ENCODE measurements around the gene CADM1. TPM values are rescaled to one million over a fixed set of nuclear protein-coding genes. Genes with fewer than 3 reads are reported as not detected.

Gene CADM1
- total and polyA plus RNA-seq, 4 experiments from 2014 or later: 2.8 to 5.6 (median 3.3) TPM

DNA sequence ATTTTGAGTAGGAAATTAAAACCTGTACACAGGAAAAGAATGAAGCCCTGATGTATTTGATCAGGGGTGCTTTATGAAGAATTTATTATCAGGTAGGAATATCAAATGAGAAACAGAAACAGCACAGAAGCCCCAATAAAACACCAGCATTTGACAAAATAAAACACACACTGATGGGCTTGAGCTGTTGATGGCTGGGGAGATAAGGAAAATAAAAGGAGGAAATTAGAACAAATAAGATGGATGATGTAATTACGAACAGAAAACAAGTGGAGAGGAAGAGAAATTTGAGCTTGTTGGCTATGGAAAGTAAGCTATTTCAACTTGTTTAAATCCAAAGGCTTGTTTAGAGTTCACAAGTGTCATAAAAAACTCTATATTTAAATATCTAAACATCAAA, 213.7 kb downstream of the CADM1 start:
- Mint-ChIP-seq H3K36me3 (no peaks in the 10 kb centered on the region), H3K4me3 (no peak overlapping the region)
- intact Hi-C loops (cut with micrococcal nuclease): no loop called here

DNA sequence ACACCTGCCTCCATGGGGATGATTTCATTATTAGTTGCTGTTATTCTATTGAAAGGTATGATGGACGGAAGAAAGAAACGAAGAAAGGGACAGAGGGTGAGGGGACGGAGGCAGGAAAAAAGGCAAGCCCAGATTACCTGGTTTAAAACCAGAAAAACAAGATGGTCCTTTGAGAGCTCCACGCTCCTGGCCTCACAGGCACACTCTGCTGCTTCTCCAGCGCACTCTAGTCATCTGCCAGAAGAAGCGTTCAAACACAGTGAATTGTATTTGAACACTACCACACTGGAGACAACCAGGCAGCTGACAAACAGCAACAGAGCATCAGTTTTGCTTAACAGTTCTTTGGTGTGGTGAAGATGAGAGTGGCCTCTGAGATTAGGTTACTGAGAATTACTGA, 216.9 kb downstream of the CADM1 start:
- Mint-ChIP-seq H3K9me3 (peaks cover 0 to 2% (median 0%) of the 10 kb centered on the region in 8 donors), H3K4me1 (no peaks in the 10 kb centered on the region), H3K27ac (no peak overlapping the region), H3K27me3 (peaks cover 0 to 6% of the 10 kb centered on the region in 2 donors), H3K4me3 (no peak overlapping the region), H3K36me3 (no peaks in the 10 kb centered on the region)
- intact Hi-C loops (cut with micrococcal nuclease): no loop called here
- H3K36me3 ChIP-seq (ENCODE audit: insufficient read depth, low read length): no peaks in the 10 kb centered on the region
- H3K27ac ChIP-seq (ENCODE audit: low read depth, low read length): no peak overlapping the region
- DNase-seq: no peak
- no peak overlapping the region for H3K4me3 ChIP-seq (ENCODE audit: low read length in 2 of 2)
- POLR2A ChIA-PET (ENCODE audit: partially characterized antibody): no interaction called here
- no peaks in the 10 kb centered on the region for H3K9me3 ChIP-seq (ENCODE audit: control insufficient read depth in 1 of 2, low read length in 2 of 2)
- CTCF ChIA-PET (ENCODE audit: partially characterized antibody): no interaction called here
- H3K4me1 ChIP-seq (ENCODE audit: insufficient read depth, low read length): no peaks in the 10 kb centered on the region
- no peaks in the 10 kb centered on the region for H3K27me3 ChIP-seq (ENCODE audit: insufficient read depth, low read length)

More for the DNA sequence above, 213.7 kb downstream of the CADM1 start:
- no peaks in the 10 kb centered on the region for H3K36me3 ChIP-seq (ENCODE audit: insufficient read depth, low read length)
- H3K9me3 Mint-ChIP-seq: no peaks in the 10 kb centered on the region
- no peak for DNase-seq
- no peaks in the 10 kb centered on the region for H3K4me1 Mint-ChIP-seq
- H3K27me3 ChIP-seq (ENCODE audit: insufficient read depth, low read length): no peaks in the 10 kb centered on the region
- H3K9me3 ChIP-seq (ENCODE audit: control insufficient read depth in 1 of 2, low read length in 2 of 2): no peaks in the 10 kb centered on the region
- no peak overlapping the region for H3K27ac ChIP-seq (ENCODE audit: low read depth, low read length)
- no peak overlapping the region for H3K27ac Mint-ChIP-seq
- CTCF ChIA-PET (ENCODE audit: partially characterized antibody): interaction anchor here (2.1 kb wide), 1 partner anchor 36 kb away, joined by 4 read pairs; no protein-coding TSS in a partner anchor
- no peak overlapping the region for H3K4me3 ChIP-seq (ENCODE audit: low read length in 2 of 2)
- no peaks in the 10 kb centered on the region for H3K4me1 ChIP-seq (ENCODE audit: insufficient read depth, low read length)
- POLR2A ChIA-PET (ENCODE audit: partially characterized antibody): no interaction called here
- H3K27me3 Mint-ChIP-seq: peaks cover 0 to 6% of the 10 kb centered on the region in 2 donors

DNA sequence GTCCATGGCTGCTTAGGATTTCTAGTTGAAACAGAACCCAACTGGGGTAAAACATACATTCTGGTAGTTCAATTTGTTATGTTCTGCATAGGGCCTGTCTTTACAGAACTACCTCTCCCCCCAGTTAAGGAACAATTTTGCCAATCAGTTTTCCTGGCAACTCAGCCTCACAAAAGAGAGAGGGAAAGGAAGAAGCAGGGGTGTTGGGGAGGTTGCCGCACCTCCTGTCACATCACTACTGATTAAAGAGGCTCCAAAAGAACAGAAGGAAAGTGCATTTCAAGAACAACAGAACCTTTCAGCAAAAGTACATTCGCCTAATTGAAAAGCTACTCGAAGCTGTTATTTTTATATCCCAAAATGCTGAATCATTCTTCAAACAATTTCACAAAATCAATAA, 217.6 kb downstream of the CADM1 start:
- H3K27me3 ChIP-seq (ENCODE audit: insufficient read depth, low read length): no peaks in the 10 kb centered on the region
- no peaks in the 10 kb centered on the region for H3K9me3 ChIP-seq (ENCODE audit: control insufficient read depth in 1 of 2, low read length in 2 of 2)
- DNase-seq: no peak
- peaks cover 0 to 2% (median 0%) of the 10 kb centered on the region in 8 donors for H3K9me3 Mint-ChIP-seq
- no peaks in the 10 kb centered on the region for H3K4me1 Mint-ChIP-seq
- H3K4me3 ChIP-seq (ENCODE audit: low read length in 2 of 2): no peak overlapping the region
- CTCF ChIA-PET (ENCODE audit: partially characterized antibody): no interaction called here
- no peaks in the 10 kb centered on the region for H3K4me1 ChIP-seq (ENCODE audit: insufficient read depth, low read length)
- POLR2A ChIA-PET (ENCODE audit: partially characterized antibody): no interaction called here
- intact Hi-C loops (cut with micrococcal nuclease): no loop called here
- no peaks in the 10 kb centered on the region for H3K36me3 ChIP-seq (ENCODE audit: insufficient read depth, low read length)
- H3K4me3 Mint-ChIP-seq: no peak overlapping the region
- H3K27ac Mint-ChIP-seq: no peak overlapping the region
- no peaks in the 10 kb centered on the region for H3K36me3 Mint-ChIP-seq
- peaks cover 0 to 6% of the 10 kb centered on the region in 2 donors for H3K27me3 Mint-ChIP-seq
- no peak overlapping the region for H3K27ac ChIP-seq (ENCODE audit: low read depth, low read length)

DNA sequence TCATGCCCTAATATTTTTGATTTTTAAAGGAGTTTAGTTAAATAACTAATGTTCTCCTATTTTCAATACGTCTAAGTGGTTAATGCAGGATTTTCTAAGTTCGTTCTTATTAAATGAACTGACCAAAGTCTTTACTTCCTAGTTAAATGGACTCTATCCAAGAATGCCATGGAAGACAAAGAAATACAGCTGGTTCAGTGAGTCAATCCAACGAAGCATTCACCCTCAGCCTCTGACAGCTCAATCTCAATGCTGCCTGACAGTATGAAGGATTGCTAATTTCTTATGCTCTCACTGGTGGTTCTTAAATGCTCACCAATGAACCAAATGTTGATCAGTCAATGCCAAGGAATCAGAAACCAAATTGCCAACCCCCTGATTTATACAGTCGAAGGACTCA, 219.4 kb downstream of the CADM1 start:
- no peaks in the 10 kb centered on the region for H3K9me3 ChIP-seq (ENCODE audit: control insufficient read depth in 1 of 2, low read length in 2 of 2)
- DNase-seq: no peak
- Mint-ChIP-seq H3K27me3 (peaks cover 0 to 4% of the 10 kb centered on the region in 2 donors), H3K27ac (no peak overlapping the region), H3K9me3 (peaks cover 0 to 2% (median 0%) of the 10 kb centered on the region in 8 donors), H3K4me3 (no peak overlapping the region), H3K36me3 (no peaks in the 10 kb centered on the region), H3K4me1 (no peaks in the 10 kb centered on the region)
- no peak overlapping the region for H3K27ac ChIP-seq (ENCODE audit: low read depth, low read length)
- H3K4me1 ChIP-seq (ENCODE audit: insufficient read depth, low read length): no peaks in the 10 kb centered on the region
- no peak overlapping the region for H3K4me3 ChIP-seq (ENCODE audit: low read length in 2 of 2)
- H3K36me3 ChIP-seq (ENCODE audit: insufficient read depth, low read length): no peaks in the 10 kb centered on the region
- POLR2A ChIA-PET (ENCODE audit: partially characterized antibody): no interaction called here
- no peaks in the 10 kb centered on the region for H3K27me3 ChIP-seq (ENCODE audit: insufficient read depth, low read length)
- CTCF ChIA-PET (ENCODE audit: partially characterized antibody): no interaction called here
- intact Hi-C loops (cut with micrococcal nuclease): no loop called here

DNA sequence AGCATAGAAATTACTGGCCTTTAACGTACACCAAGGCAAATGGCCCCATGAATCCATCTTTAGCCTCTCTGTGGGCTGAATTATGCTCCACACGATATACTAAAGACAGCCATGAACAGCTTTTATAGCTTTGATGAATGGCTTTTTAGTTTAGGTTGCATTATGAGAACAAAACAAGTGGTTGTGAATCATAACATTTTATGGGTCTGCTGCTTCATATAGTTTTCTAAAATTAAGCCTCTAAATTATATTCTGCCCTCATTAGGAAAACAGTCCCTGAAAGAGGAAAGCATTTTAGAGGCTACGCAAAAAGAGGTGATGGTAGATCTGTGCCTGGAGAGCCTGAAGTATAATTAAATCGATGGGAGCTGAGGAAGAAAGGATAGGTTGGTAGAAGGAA, 221.3 kb downstream of the CADM1 start:
- POLR2A ChIA-PET (ENCODE audit: partially characterized antibody): no interaction called here
- H3K4me1 Mint-ChIP-seq: no peaks in the 10 kb centered on the region

DNA sequence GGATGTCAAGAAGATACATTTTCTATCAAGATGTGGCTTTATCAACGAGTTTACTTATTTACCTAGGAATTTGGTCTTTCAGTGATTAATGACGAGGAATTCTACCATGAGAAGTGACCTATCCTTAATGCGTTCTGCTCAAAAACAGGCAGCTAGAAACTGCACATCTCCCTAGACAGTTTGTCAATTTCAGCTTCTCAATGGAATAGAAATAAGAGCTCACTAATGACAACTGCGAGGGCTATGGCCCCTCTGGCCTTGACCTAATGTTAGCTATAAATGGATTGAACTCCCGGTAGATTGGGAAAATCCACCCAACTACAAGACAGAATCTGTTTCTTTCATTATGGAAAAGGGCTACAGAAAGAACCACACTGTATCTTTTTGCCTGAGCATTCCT, 223.4 kb downstream of the CADM1 start:
- H3K9me3 Mint-ChIP-seq: peaks cover 0 to 2% (median 0%) of the 10 kb centered on the region in 8 donors
- H3K27me3 Mint-ChIP-seq: peaks cover 0 to 6% of the 10 kb centered on the region in 2 donors
- no peak for DNase-seq
- H3K36me3 Mint-ChIP-seq: no peaks in the 10 kb centered on the region
- intact Hi-C loops (cut with micrococcal nuclease): no loop called here
- no peak overlapping the region for H3K27ac Mint-ChIP-seq
- Histone ChIP-seq H3K4me1 (ENCODE audit: insufficient read depth, low read length) (no peaks in the 10 kb centered on the region), H3K4me3 (ENCODE audit: low read length in 2 of 2) (no peak overlapping the region), H3K9me3 (ENCODE audit: control insufficient read depth in 1 of 2, low read length in 2 of 2) (no peaks in the 10 kb centered on the region), H3K36me3 (ENCODE audit: insufficient read depth, low read length) (no peaks in the 10 kb centered on the region), H3K27ac (ENCODE audit: low read depth, low read length) (no peak overlapping the region), H3K27me3 (ENCODE audit: insufficient read depth, low read length) (no peaks in the 10 kb centered on the region)
- H3K4me1 Mint-ChIP-seq: no peaks in the 10 kb centered on the region
- ChIA-PET POLR2A (ENCODE audit: partially characterized antibody) (no interaction called here), CTCF (ENCODE audit: partially characterized antibody) (no interaction called here)
- no peak overlapping the region for H3K4me3 Mint-ChIP-seq

More for the DNA sequence above, 221.3 kb downstream of the CADM1 start:
- H3K27ac ChIP-seq (ENCODE audit: low read depth, low read length): no peak overlapping the region
- CTCF ChIA-PET (ENCODE audit: partially characterized antibody): no interaction called here
- DNase-seq: no peak
- no peaks in the 10 kb centered on the region for H3K9me3 ChIP-seq (ENCODE audit: control insufficient read depth in 1 of 2, low read length in 2 of 2)
- no peak overlapping the region for H3K4me3 ChIP-seq (ENCODE audit: low read length in 2 of 2)
- H3K36me3 Mint-ChIP-seq: no peaks in the 10 kb centered on the region
- intact Hi-C loops (cut with micrococcal nuclease): no loop called here
- H3K27me3 ChIP-seq (ENCODE audit: insufficient read depth, low read length): no peaks in the 10 kb centered on the region
- H3K4me3 Mint-ChIP-seq: no peak overlapping the region
- no peaks in the 10 kb centered on the region for H3K36me3 ChIP-seq (ENCODE audit: insufficient read depth, low read length)
- H3K27ac Mint-ChIP-seq: no peak overlapping the region
- H3K9me3 Mint-ChIP-seq: peaks cover 0 to 2% (median 0%) of the 10 kb centered on the region in 8 donors
- peaks cover 0 to 6% of the 10 kb centered on the region in 2 donors for H3K27me3 Mint-ChIP-seq
- no peaks in the 10 kb centered on the region for H3K4me1 ChIP-seq (ENCODE audit: insufficient read depth, low read length)

DNA sequence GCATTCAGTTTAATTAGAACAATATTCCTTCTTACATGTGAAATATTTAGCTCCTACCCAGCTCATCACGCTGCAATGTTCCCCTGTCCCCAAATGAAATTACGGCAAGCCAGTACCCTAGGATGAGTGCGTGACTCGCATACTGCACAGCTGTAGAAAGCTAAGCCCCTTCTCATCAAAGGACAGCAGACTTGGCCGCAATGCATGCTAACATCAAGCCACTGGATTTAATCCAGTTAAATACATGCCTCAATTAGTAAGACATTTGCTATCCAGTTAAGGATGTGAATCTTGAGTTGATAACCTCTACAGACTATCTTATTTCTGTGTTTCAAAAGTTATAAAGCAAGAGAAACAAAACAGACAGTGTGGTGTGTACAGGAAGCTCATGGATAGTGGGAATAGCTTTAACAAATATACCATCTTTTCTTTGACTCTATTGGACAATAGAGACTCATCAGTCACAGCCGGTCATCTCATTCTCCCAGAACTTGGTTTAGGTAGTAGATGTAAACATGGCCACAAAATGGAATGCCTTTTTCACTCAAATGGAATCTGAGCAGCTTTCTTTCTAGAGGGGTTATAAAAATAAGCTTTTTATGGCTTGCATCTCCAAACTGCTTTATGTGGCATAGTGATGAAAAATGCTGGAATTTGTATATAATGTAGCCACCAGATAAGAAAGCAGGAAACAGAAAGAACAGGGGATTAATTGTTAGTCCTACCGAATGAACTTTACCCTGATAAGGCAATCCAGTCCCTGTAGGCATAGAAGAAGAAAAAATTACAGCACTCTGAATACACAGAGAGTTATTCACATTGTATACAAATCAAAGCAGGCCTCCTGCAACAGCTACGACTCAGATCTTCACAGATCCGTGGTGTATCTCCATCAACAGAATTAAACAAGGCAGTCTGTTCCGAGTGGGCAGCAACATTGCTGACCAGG, 224.1 kb downstream of the CADM1 start:
- no peaks in the 10 kb centered on the region for H3K9me3 ChIP-seq (ENCODE audit: control insufficient read depth in 1 of 2, low read length in 2 of 2)
- H3K36me3 ChIP-seq (ENCODE audit: insufficient read depth, low read length): no peaks in the 10 kb centered on the region
- no peak overlapping the region for H3K4me3 Mint-ChIP-seq
- no peak overlapping the region for H3K4me3 ChIP-seq (ENCODE audit: low read length in 2 of 2)
- no peak overlapping the region for H3K27ac Mint-ChIP-seq
- no peaks in the 10 kb centered on the region for H3K4me1 Mint-ChIP-seq
- H3K9me3 Mint-ChIP-seq: peaks cover 0 to 2% (median 0%) of the 10 kb centered on the region in 8 donors
- no peak for DNase-seq
- ChIA-PET POLR2A (ENCODE audit: partially characterized antibody) (no interaction called here), CTCF (ENCODE audit: partially characterized antibody) (no interaction called here)
- intact Hi-C loops (cut with micrococcal nuclease): no loop called here
- peaks cover 0 to 6% of the 10 kb centered on the region in 2 donors for H3K27me3 Mint-ChIP-seq
- no peaks in the 10 kb centered on the region for H3K27me3 ChIP-seq (ENCODE audit: insufficient read depth, low read length)
- H3K27ac ChIP-seq (ENCODE audit: low read depth, low read length): no peak overlapping the region
- no peaks in the 10 kb centered on the region for H3K36me3 Mint-ChIP-seq
- H3K4me1 ChIP-seq (ENCODE audit: insufficient read depth, low read length): no peaks in the 10 kb centered on the region

Data from CD4-positive, alpha-beta memory T cell (primary cell).